Endothelial cell of umbilical vein (primary cell): Measurements from ENCODE around the gene PTGDR. TPM values are rescaled to one million over a fixed set of nuclear protein-coding genes. Genes with fewer than 3 reads are reported as not detected.

Source experiments
- BruUV-seq: library from RNA; stranded (reverse); fragments of 400-500 nt; replicated peaks from 2 replicates; lab custom pipeline; 2021; lab: Mats Ljungman, UMichigan
- CTCF ChIA-PET: fragments of 300-600, 350-600 bp; sonication (Branson Sonifier 250); formaldehyde crosslinking; loops from one replicate; lab custom pipeline; 2021; ENCODE audit warnings: antibody characterized with exemption, inconsistent platforms; lab: Charles Lee
- POLR2A ChIA-PET: fragments of 300-600, 350-600 bp; sonication (Branson Sonifier 250); formaldehyde crosslinking; loops from one replicate; lab custom pipeline; 2021; ENCODE audit warnings: antibody characterized with exemption, inconsistent platforms; lab: Charles Lee
- DNase-seq: peaks from one replicate; pipeline ENCODE4 v3.0.0-alpha.2; 2011; ENCODE audit warnings: low read depth, low spot score
- FAIRE-seq: peaks from 2 replicates; lab custom pipeline; 2011; peaks lifted over from hg19 to GRCh38; lab: Jason Lieb, UNC
- H2AFZ ChIP-seq: 2 replicates; pipeline ENCODE4 v1.6.0; 2012; ENCODE audit warnings: low read depth, low read length, control low read depth, inconsistent platforms
- H3K27ac ChIP-seq: 2 replicates; pipeline ENCODE4 v1.5.1; 2011; ENCODE audit warnings: low read depth, mild to moderate bottlenecking, control low read depth, low read length, moderate library complexity; ENCODE audit not compliant: insufficient read depth
- H3K27me3 ChIP-seq, 2 experiments: 2 replicates each; pipeline versions ENCODE4 v1.6.0 to v1.6.1; 2011; ENCODE audit warnings: low read length in 2 of 2, mixed read lengths in 1 of 2; ENCODE audit not compliant: control insufficient read depth in 2 of 2, insufficient read depth in 2 of 2
- H3K36me3 ChIP-seq, 2 experiments: 2 replicates in 1 of 2; 3 replicates in 1 of 2; pipeline ENCODE4 v1.5.1; 2011; ENCODE audit warnings: low read length in 2 of 2, mild to moderate bottlenecking in 1 of 2, moderate library complexity in 1 of 2; ENCODE audit not compliant: control insufficient read depth in 2 of 2, insufficient read depth in 2 of 2; ENCODE audit errors: extremely low read depth in 1 of 2
- H3K4me1 ChIP-seq: 3 replicates; pipeline ENCODE4 v1.5.1; 2011; ENCODE audit warnings: mild to moderate bottlenecking, low read length; ENCODE audit not compliant: control insufficient read depth, insufficient read depth; ENCODE audit errors: extremely low read depth
- H3K4me2 ChIP-seq: 2 replicates; pipeline ENCODE4 v1.6.1; 2011; ENCODE audit warnings: low read length, control low read depth, mixed read lengths; ENCODE audit not compliant: insufficient read depth
- H3K4me3 ChIP-seq, 3 experiments: fragments of 200-600 bp in 1 of 3; sonication (generic), shearing (Covaris generic) in 1 of 3; replicated peaks in 1 of 3; 2 replicates each; pipeline ENCODE4 v1.5.1; 2011 to 2016; ENCODE audit warnings: control low read depth in 3 of 3, low read length in 3 of 3, mild to moderate bottlenecking in 2 of 3, inconsistent platforms in 1 of 3, low read depth in 1 of 3, moderate library complexity in 1 of 3; ENCODE audit not compliant: insufficient read depth in 1 of 3
- H3K79me2 ChIP-seq: 2 replicates; pipeline ENCODE4 v1.6.0; 2012; ENCODE audit warnings: low read length, inconsistent platforms; ENCODE audit not compliant: control insufficient read depth, insufficient read depth
- H3K9ac ChIP-seq: replicated peaks from 2 replicates; pipeline ENCODE3; 2011; ENCODE audit warnings: low read length, control low read depth; ENCODE audit not compliant: insufficient read depth; ENCODE audit errors: extremely low read depth
- H3K9me1 ChIP-seq: replicated peaks from 3 replicates; pipeline ENCODE4 v1.6.0; 2011; ENCODE audit warnings: mild to moderate bottlenecking, low read length; ENCODE audit not compliant: control insufficient read depth, insufficient read depth; ENCODE audit errors: extremely low read depth
- H3K9me3 ChIP-seq: replicated peaks from 2 replicates; pipeline ENCODE4 v1.5.1; 2012; ENCODE audit warnings: low read length, inconsistent platforms; ENCODE audit not compliant: control insufficient read depth, insufficient read depth
- H4K20me1 ChIP-seq: replicated peaks from 2 replicates; pipeline ENCODE3; 2011; ENCODE audit warnings: mild to moderate bottlenecking, low read length; ENCODE audit not compliant: control insufficient read depth, insufficient read depth; ENCODE audit errors: extremely low read depth
- CTCF ChIP-seq, 2 donors: IDR thresholded peaks; 1 replicate in 1 of 2; 2 replicates in 1 of 2; pipeline ENCODE4 v1.5.1; 2011; ENCODE audit warnings: low read length in 2 of 2, mild to moderate bottlenecking in 2 of 2, moderate library complexity in 2 of 2, control low read depth in 1 of 2, inconsistent platforms in 1 of 2, low read depth in 1 of 2; ENCODE audit not compliant: insufficient read depth in 1 of 2; ENCODE audit errors: extremely low read depth in 1 of 2
- EZH2 ChIP-seq: IDR thresholded peaks from 2 replicates; pipeline ENCODE4 v1.6.1; 2012; ENCODE audit warnings: borderline replicate concordance, low read depth, mild to moderate bottlenecking, moderate library complexity, low read length, inconsistent platforms; ENCODE audit not compliant: severe bottlenecking
- FOS ChIP-seq: IDR thresholded peaks from 2 replicates; pipeline ENCODE4 v1.6.1; 2011; ENCODE audit warnings: mild to moderate bottlenecking, low read length, moderate library complexity, borderline replicate concordance; ENCODE audit not compliant: insufficient read depth
- GATA2 ChIP-seq: IDR thresholded peaks from 2 replicates; pipeline ENCODE4 v1.7.0; 2011; ENCODE audit warnings: low read depth, mild to moderate bottlenecking, moderate library complexity, mixed read lengths, low read length; ENCODE audit not compliant: insufficient read length, insufficient read depth
- JUN ChIP-seq: IDR thresholded peaks from 2 replicates; pipeline ENCODE4 v1.6.1; 2011; ENCODE audit warnings: borderline replicate concordance, low read depth; ENCODE audit not compliant: insufficient read length, insufficient read depth
- MAX ChIP-seq: IDR thresholded peaks from 2 replicates; pipeline ENCODE4 v1.6.1; 2011; ENCODE audit not compliant: insufficient read depth, insufficient read length
- MYC ChIP-seq: IDR thresholded peaks from one replicate; pipeline ENCODE4 v1.6.1; 2011; ENCODE audit warnings: mild to moderate bottlenecking, low read depth, low read length
- POLR2A ChIP-seq: IDR thresholded peaks from 2 replicates; pipeline ENCODE4 v1.6.1; 2012; ENCODE audit warnings: low read depth, mild to moderate bottlenecking, control low read depth, low read length
- POLR2AphosphoS5 ChIP-seq: IDR thresholded peaks from 2 replicates; pipeline ENCODE4 v1.6.1; 2012; ENCODE audit warnings: low read depth, mild to moderate bottlenecking, control low read depth, low read length, moderate library complexity; ENCODE audit not compliant: insufficient read depth
- dilution Hi-C: fragments of 300-500 bp; cut with MboI; formaldehyde crosslinking; loops from one replicate; pipeline ENCODE4 v1.15.0; 2019; ENCODE audit warnings: low sequenced_read_pairs; ENCODE audit not compliant: extremely low pct_ligation_motif_present
- intact Hi-C: fragments of 100-400 bp; cut with micrococcal nuclease; formaldehyde crosslinking; loops from one replicate; pipeline ENCODE4 v1.10.0; 2022
- polyA plus RNA-seq, 4 experiments: library from polyadenylated mRNA; depleted of rRNA in 3 of 4; stranded (reverse) in 3 of 4; unstranded in 1 of 4; fragments of >200 nt; gene quantifications; 2 replicates each; pipeline versions ENCODE4 v1.2.1 to v1.2.3, GENCODE V29; 2011 to 2012; ENCODE audit warnings: missing spikeins in 1 of 4
- total RNA-seq: library from RNA; stranded (reverse); gene quantifications from 2 replicates; pipeline ENCODE4 v1.2.3, GENCODE V29; 2021

PTGDR gene
- total and polyA plus RNA-seq, 2 donors (not counting 3 experiments of a cell fraction or from before 2014, with no cell fraction given) = not detected

GRCh38 chr14:52271538-52271937, 4.0 kb downstream of the PTGDR start:
- Histone ChIP-seq H4K20me1 (no peaks in the 10 kb centered on the region), H3K4me1 (no peaks in the 10 kb centered on the region), H3K9me1 (no peaks in the 10 kb centered on the region), H3K79me2 (no peaks in the 10 kb centered on the region), H3K36me3 (no peaks in the 10 kb centered on the region), H3K27me3 (peaks cover 46 to 71% of the 10 kb centered on the region in 2 experiments), H2AFZ (no peak overlapping the region), H3K27ac (no peak overlapping the region), H3K9me3 (no peaks in the 10 kb centered on the region), H3K9ac (no peak overlapping the region), H3K4me3 (no peak overlapping the region), H3K4me2 (no peak overlapping the region)
- DNase-seq (no peak), FAIRE-seq (peak; percentile 38)
- CTCF ChIA-PET = no interaction called here
- POLR2A ChIA-PET = no interaction called here
- intact Hi-C loops (loop anchor here (5.0 kb wide), 1 partner anchor 274 kb away; no protein-coding TSS in a partner anchor), dilution Hi-C loops (no loop called here)
- no TSS peak for BruUV-seq
- TF ChIP-seq POLR2AphosphoS5 (no peak), JUN (no peak), MAX (no peak), CTCF (IDR thresholded peaks at IDR 0.05; ENCODE audit: extremely low read depth in 1 of 2, insufficient read depth in 1 of 2, low read depth in 1 of 2, low read length in 2 of 2) (no peak), POLR2A (no peak), MYC (no peak), FOS (no peak), EZH2 (no peak), GATA2 (no peak)
